HL-60/S4 treated with phorbol 12-myristate 13-acetate at 8.2 ng/mL for 4 days and 3 days (cell line): ENCODE measurements around the gene DDHD1.

Experiments used
- in situ Hi-C: fragments of 300-500 bp; cut with MboI; formaldehyde crosslinking; loops from 2 replicates; pipeline ENCODE4 v1.15.0; 2022; ENCODE audit warnings: low sequenced_read_pairs

DDHD1 gene

GRCh38 chr14:53001787-53002378, 151.2 kb downstream of the DDHD1 start:
- in situ Hi-C loops, result no loop called here

DNA sequence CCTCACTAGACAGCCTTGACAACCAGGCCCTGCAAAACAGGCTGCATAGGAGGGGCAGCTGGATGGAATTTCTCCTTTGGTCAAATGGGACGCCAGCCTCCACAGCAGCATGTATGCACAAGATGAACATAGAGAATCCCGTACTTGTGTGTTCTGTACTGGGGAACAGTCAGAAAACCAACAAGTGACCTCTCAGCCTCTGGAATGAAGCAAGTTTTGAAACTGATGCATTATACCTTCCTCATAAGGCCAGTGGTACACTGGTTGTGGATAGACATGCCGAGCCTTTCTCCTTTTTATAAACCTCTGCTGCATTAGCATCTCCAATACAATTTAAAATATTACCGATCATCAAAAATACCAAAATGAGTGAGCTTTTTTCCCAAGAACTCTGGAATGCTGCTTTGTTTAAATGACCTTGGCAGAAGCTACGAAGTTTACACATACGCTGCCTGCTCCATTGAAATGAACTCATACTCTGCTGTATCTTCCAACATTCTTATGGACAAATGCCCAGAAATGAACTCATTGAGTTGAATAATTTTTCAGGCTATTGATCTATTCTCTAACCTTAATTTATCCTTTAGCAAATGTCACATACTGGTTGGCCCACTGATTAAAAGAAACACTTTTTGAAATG, 154.6 kb downstream of the DDHD1 start:
- in situ Hi-C loops, result no loop called here

GRCh38 chr14:52996493-52996892, 156.6 kb downstream of the DDHD1 start:
- in situ Hi-C loops, result no loop called here

DNA sequence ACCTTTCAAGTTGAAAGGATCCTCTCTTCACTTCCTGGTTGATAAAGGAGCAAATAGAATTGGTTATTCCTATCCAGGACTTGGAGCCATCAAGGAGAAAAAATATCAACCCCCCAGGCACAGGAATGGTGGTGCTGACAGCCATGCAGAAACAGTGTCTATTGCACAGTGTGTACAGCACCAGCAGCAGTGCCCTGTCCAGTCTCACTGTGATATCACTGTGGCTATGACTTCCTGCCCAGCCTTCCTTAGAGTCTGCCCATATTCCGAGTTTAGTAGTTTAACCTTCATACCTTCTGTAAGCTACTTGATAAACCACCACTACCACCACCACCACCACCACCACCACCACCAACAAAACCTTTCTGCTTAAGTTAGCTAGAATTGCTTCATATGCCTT, 157.1 kb downstream of the DDHD1 start:
- in situ Hi-C loops, result no loop called here

DNA sequence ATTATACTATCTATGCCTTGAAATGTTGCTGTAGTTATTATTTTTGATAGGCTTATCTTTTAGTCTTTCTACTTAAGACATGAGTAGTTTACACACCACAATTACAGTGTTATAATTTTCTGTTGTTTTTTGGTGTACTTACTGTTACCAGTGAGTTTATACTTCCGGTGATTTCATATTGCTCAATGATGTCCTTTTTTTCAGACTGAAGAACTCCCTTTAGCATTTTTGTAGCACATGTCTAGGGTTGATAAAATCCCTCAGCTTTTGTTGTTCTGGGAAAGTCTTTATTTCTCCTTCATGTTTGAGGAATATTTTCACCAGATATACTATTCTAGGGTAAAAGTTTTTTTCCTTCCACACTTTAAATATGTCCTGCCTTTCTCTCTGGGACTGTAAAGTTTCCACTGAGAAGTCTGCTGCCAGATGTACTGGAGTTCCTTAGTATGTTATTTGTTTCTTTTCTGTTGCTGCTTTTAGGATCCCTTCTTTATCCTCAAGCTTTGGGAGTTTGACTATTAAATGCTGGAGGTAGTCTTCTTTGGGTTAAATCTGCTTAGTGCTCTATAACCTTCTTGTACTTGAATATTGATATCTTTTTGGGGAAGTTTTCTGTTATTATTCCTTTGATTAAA, 160.8 kb downstream of the DDHD1 start:
- in situ Hi-C loops, result no loop called here

DNA sequence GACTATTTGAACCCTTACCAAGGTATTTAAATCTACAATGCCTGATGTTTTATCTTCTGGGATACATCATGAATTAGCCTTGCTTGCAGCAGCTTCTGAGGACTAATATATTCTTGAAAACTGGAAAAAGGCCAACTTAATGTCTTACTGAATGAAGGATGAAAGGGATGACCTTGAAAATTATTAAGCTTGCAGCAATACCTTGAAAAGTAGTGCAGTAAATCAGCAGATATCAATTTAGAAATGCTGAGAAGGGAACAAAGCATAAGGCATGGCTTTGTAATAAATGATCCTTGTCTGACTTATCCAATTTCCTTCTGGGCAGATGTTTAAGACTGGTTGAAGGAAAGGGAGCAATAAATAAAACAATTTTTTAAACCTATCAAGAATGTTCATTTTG, 165.0 kb downstream of the DDHD1 start:
- in situ Hi-C loops, result no loop called here

GRCh38 chr14:52987514-52987913, 165.6 kb downstream of the DDHD1 start:
- in situ Hi-C loops, result no loop called here

DNA sequence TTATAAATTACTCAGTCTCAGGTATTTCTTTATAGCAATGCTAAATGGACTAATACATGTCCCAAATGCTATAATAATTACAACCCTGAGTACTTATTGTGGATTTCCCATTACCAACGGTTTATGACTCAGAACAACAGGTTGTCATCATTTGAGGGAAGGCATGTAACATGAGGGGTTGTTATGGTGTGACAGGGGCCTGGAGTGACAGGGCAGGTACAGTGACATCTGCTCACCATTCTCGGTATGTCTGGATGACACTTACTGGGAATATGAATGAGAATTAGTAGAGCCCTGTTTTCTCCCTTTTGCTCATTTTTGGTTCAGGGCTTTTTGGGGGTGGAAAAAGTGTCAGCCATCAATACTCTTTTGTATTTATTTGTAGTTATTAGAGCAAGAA, 166.1 kb downstream of the DDHD1 start:
- in situ Hi-C loops, result no loop called here
